RPMI7951 (cell line): ENCODE results near the gene PHF1. TPM values are rescaled to one million over a fixed set of nuclear protein-coding genes. Genes with fewer than 3 reads are reported as not detected.

Experiments
- DNase-seq: peaks from one replicate; pipeline ENCODE4 v3.0.0-alpha.2; 2012; ENCODE audit warnings: low read depth
- total RNA-seq: library from RNA; depleted of rRNA; stranded (reverse); fragments of >200 nt; shearing (Covaris generic); gene quantifications from 2 replicates; pipeline ENCODE4 v1.2.3, GENCODE V29; 2014

Gene PHF1
- total RNA-seq, 1 experiment from 2014 or later = 23.2 TPM

DNA sequence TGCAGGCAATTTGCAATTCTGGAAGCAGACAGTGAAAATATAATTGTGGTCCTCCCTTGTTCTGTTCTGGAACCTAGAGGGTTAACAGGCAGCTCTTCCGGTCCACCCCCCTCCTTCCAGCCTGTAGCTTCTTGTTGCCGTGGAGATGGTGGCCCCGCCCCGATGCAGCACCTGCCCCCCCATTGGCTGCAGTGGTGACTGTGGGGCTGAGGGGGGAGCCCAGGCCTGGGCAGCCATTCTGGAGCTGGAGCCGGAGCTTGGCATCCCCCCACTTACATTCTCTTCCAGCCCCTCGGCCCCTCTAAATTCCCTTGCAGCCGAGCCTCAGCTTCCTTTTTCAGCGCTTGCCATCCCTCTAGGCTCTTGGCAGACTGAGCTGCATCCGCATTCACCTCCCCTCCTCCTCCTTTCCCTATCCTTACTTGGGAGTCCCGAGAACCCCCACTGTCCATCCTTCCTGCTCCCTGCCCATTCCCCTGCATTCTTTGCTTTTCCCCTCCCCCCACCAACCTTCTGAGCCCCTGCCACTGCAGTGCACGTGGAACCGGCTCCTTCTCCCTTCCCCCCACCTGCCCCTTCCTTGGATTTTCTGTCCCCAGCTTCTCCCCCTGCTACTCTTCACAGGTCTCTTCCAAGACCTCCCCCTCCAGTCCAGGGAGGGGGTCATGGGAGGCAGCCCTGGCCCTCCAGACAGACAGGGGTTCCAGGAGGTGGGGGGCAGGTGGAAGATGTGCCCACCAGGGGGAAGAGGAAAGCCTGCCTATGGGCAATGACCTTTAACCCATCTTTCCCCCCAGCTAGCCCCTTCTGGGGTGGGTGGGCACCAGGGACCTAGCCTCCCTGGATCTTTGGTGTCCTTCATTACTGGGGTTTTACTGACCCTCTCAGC lies 20.4 kb downstream of the PHF1 start:
- peak; percentile 34 for DNase-seq

DNA sequence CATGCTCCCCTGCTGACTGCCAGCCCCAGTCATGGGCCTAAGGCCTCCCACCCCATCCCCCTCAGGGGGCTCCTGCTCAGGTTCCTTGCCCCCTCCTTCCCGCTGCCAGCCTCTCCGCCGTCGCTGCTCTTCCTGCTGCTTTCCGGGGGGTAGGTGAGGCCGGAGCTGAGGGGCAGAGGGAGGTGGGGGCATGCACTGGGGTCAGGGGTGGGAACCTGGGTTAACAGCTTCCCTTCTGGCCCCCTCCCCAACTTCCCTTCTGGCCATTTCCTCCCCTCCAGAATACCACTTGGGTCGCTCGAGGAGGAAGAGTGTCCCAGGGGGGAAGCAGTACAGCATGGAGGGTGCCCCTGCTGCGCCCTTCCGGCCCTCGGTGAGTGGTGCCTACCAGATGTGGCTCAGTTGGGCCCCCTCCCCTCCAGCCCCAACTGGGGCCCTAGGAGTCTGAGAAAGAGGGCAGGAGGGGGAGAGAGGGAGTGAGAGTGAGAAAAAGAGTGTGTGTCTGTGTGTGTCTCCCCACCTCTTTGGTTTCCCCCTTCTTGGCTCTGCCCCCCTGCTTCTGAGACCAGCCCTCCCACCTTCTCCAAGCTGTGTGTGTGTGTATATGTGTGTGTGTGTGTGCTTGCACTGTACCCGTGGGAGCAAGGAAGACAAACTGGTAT lies 21.2 kb downstream of the PHF1 start:
- no peak for DNase-seq

DNA sequence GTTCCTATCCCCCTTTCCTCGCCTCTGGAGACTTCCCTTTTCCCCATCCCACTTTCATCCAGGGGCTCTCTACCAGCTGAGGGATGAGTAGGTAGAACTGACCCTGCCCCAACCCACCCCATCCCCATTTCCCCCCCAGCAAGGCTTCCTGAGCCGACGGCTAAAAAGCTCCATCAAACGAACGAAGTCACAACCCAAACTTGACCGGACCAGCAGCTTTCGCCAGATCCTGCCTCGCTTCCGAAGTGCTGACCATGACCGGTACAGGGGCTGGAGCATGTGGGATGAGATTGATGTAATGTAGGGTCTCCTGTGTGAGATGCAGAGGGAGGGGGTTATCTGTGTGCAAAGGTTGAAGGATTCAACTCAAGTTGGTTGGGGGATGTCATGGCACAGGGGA lies 21.7 kb downstream of the PHF1 start:
- no peak for DNase-seq

DNA sequence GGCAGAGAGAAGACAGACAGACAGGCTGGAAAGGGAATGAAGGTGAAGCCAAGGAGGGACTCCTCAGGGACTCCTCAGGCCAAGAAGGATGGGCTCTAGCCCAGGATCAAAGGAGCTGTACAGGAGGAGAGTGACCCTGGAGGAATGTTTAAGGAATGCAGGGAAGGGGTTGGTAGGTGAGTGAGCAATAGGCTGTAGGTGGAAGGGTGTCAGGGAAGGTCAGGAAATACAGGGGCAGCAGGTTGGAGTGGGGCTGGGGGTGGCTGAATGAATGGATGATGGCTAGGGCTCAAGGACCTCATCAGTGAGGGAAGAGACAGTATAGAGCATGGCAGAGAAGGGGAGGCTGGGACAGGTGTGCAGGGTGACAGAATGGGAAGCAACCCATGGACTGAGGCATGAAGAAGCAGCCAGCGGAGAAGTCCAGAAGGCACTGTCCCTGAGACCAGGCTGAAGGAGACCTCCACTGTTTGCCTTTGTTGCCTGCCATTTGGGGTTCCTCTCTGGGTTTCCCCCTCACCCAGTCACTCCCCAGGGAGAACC lies 22.3 kb downstream of the PHF1 start:
- DNase-seq = no peak

DNA sequence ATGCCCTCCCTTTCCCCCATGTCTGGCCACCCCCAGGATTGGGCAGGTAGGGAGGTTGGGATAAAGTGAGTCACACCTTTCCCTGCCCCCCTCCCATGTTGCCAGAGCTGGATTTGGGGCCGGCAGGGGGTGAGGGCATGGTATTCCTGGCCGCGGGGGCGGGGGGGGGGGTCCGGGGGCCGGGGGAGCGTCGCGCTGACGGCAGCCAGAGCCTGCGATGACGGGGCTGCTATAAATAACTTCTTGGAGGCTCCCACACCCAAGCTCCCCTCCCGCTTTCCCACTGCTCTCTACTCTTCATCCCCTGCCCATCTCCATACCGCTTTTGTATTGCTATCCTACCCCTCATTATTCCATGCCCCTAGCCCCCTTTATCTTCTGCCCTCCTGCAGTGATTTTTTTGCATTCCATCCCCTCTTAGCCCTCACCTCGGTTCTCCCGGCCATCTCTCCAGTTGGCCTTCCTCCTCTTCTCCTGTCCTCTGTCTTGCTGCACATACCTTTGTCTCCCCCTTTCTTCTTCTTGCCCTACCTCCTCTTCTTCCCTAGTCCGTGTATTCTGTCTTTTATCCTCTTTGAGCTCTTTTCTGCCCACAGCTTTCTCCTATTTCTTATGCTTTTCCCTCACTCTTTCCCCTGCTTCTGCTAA lies 22.9 kb downstream of the PHF1 start:
- DNase-seq = no peak

DNA sequence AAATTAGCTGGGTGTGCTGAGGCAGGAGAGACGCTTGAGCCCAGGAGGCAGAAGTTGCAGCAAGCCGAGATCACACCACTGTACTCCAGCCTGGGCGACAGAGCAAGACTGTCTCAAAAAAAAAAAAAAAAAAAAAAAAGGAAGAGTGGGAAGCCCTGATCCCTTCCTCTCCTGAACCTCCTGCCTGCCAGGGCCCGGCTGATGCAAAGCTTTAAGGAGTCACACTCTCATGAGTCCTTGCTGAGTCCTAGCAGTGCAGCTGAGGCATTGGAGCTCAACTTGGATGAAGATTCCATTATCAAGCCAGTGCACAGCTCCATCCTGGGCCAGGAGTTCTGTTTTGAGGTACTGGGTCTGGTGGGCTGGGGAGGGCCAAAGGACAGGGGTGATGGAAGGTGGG lies 24.1 kb downstream of the PHF1 start:
- DNase-seq = no peak

DNA sequence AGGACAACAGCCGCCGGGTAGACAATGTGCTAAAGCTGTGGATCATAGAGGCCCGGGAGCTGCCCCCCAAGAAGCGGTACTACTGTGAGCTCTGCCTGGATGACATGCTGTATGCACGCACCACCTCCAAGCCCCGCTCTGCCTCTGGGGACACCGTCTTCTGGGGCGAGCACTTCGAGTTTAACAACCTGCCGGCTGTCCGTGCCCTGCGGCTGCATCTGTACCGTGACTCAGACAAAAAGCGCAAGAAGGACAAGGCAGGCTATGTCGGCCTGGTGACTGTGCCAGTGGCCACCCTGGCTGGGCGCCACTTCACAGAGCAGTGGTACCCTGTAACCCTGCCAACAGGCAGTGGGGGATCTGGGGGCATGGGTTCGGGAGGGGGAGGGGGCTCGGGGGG lies 26.9 kb downstream of the PHF1 start:
- DNase-seq = no peak

DNA sequence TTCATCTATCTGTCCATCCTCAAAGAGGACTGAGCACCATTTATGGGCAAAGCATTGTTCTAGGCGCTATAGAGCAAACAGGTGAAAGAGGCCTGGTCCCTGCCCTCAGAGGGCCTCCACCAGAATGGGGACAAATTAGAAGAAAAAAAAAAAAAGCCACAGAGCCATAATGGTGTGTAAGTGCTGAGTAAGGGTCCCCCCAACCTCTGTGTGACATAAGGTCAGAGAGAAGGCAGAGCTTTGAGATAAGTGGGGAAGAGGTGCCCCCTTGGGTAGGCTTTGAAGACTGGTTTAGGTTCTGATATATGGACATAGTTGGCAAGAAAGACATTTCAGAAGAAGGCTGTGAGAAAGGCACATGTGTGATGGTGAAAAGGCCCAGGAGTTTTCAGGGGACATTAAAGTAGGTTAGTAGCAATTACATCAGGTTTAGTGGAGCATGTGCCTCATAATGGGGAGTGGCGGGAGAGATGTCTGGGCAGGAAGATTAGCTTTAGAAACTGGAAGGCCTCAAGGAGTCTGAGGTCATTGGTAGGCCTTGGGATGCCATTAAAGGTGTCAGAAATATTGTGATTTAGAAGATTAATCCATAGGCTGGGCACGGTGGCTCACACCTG lies 28.3 kb downstream of the PHF1 start:
- DNase-seq = no peak

DNA sequence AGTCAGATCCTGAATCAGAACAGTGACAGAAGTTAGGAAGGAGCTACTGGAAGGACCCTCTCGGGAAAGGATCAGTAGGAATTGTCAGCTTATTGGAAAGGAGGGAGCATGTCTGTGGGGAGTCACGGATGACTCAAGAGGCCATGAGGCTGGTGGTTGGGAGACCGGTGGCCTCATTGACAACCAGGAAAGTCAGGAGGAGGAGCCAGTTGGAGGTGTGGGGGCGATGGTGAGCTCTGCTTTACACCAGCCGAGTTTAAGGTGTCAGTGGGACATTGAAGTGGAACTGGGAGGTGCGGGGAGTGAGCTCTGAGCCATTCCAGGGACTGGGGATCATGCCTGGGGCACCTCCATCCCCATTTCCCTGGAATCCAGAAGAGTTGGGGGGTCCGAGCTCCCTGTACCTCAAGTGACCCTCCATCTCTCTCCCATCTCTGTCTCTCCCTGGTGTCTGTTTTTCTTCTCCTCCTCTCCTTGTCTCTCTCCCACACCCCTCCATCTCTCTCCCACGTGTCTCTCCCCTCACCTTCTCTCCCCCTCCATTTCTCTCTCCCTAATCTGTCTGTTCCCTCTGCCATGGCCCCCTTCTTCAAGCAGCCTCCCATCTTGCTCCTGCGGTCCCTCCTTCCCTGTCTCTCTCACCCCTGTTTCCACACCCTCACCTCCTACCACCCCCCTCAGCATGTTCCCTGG lies 29.3 kb downstream of the PHF1 start:
- DNase-seq = no peak

DNA sequence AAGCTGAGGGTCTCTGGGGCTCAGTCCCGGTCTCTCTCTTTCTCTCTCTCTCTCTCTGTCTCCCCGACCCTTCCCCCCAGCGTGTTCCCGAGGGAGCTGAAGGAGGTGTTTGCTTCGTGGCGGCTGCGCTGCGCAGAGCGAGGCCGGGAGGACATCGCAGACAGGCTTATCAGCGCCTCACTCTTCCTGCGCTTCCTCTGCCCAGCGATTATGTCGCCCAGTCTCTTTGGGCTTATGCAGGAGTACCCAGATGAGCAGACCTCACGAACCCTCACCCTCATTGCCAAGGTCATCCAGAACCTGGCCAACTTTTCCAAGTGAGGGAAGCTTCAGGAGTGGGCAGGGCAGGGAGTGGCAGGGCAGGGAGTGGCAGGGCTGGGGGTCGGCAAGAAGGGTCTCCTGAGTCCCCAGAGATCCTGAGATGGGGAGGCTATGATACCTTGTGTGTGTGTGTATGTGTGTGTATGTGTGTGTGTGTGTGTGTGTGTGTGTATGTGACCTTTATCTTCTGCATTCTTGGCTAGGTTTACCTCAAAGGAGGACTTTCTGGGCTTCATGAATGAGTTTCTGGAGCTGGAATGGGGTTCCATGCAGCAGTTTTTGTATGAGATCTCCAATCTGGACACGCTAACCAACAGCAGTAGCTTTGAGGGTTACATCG lies 30.0 kb downstream of the PHF1 start:
- no peak for DNase-seq

DNA sequence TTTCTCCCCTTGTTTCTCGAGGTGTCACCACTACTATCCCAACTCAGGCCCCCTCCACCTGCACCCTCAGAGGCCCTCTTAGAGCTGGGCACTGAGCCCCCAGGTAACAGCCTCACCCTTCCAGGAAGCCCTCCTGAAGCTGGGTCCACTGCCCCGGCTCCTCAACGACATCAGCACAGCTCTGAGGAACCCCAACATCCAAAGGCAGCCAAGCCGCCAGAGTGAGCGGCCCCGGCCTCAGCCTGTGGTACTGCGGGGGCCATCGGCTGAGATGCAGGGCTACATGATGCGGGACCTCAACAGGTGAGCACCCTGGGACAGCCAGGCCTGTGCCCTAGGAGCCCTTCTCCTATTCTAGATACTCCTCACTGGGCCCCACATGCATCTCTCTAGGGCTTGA lies 30.6 kb downstream of the PHF1 start:
- no peak for DNase-seq

DNA sequence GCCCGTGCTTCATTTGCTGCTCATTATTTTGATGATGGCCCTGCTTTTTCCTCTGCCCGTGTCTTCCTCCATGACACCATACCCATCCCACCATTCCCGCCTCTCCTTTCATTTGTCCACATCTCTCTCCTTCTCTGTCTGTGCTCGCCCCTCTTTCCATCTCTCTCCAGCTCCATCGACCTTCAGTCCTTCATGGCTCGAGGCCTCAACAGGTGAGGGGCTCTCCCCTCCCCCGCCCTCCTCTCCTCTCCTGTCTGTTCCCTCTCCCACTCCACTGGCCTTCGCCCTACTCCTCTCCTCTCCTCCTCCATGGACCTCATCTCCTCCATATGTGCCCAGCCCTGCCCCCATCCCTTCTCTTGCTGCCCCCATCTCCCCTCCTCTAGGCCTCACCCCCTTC lies 31.5 kb downstream of the PHF1 start:
- DNase-seq = no peak

DNA sequence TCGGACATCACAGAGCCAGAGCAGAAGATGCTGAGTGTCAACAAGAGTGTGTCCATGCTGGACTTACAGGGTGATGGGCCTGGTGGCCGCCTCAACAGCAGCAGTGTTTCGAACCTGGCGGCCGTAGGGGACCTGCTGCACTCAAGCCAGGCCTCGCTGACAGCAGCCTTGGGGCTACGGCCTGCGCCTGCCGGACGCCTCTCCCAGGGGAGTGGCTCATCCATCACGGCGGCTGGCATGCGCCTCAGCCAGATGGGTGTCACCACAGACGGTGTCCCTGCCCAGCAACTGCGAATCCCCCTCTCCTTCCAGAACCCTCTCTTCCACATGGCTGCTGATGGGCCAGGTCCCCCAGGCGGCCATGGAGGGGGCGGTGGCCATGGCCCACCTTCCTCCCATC lies 32.2 kb downstream of the PHF1 start:
- DNase-seq = no peak

DNA sequence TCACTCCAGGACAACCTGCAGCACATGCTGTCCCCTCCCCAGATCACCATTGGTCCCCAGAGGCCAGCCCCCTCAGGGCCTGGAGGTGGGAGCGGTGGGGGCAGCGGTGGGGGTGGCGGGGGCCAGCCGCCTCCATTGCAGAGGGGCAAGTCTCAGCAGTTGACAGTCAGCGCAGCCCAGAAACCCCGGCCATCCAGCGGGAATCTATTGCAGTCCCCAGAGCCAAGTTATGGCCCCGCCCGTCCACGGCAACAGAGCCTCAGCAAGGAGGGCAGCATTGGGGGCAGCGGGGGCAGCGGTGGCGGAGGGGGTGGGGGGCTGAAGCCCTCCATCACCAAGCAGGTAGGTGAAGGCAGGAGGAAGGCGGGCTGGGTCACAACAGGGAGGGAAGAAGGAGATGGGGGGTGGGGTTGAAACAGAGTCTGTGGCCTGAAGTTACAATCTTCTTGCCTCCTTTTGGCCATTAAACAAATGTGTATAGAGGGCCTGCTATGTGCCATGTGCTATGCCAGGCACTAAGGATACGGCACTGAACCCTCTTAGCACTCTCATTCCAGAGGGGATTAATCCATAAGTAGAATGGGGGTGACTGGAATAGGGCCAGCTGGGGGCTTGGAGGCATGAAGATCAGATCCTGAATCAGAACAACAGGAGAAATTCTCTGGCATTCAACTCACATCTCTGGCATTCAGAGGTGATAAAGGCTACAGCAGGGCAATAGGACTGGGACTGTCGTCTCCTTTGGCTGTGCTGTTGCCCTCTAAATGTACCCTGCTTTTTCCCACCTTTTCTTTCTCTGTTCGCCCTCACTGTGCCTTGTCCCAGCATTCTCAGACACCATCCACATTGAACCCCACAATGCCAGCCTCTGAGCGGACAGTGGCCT lies 33.0 kb downstream of the PHF1 start:
- no peak for DNase-seq

DNA sequence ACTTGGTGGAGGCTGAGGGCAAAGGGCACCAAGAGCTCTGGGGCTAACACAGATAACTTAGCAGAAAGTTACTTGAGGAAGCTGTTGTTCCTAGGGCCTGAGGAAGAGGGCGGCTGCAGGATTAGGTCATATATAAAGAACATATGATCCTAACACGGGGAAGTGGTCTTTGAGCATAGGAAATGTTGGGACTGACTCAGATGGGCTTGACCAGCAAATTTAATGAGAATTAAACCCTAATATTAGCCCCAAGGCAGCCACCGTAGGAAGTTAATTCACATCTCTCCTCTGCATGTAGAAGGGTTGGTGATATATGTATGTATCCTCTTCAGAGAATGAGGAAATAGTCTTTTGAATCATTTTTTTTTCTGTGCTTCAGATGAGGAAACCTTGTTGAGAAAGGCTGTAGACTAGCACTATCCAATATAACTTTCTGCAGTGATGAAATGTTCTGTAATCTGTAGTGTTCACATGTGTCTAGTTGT lies 34.3 kb downstream of the PHF1 start:
- no peak for DNase-seq

DNA sequence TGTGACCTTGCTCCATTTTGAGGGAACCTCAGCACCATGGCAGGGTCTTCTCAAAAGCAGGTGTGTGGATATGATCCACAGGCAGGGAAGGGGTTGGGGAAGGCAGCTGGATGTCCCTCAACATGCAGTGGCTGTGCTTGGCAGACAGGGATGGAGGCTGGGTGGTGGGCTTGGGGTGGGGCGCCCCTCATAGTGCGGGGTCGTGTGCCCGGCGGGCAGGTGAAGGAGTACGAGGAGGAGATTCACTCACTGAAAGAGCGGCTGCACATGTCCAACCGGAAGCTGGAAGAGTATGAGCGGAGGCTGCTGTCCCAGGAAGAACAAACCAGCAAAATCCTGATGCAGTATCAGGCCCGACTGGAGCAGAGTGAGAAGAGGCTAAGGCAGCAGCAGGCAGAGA lies 35.5 kb downstream of the PHF1 start:
- DNase-seq = no peak

DNA sequence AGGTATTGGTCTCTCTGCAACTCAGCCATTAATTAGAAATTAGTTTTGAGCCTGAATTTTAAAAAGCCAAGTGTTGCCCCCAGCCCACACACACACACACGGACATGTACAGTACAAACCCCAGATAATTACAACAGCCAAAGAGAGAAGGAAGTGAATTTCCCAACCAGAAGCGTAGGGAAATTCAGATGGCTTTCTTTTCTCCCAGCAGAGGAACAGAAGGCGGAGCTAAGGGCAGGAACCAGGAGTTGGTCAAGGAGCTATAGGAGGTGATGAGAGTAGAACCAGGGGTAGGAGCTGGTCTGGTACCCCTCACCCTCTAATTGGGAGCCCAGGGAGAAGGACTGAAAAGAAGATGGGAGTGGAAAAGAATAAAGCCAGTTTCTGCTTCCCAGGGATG lies 39.6 kb downstream of the PHF1 start:
- DNase-seq = no peak

DNA sequence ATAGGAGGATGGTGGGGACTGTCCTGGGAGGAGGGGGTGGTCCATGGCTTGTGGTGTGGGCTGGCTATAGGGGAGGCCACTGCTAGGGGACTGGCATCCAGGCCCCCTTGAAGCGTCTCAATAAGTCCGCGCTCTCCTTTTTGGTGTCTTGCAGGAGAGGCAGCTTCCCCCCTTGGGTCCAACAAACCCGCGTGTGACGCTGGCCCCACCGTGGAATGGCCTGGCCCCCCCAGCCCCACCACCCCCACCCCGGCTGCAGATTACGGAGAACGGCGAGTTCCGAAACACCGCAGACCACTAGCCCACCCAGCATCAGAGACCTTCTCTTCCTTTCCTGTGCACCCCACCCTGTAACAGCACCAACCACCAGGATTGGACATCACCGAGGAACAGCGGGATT lies 40.8 kb downstream of the PHF1 start:
- no peak for DNase-seq

DNA sequence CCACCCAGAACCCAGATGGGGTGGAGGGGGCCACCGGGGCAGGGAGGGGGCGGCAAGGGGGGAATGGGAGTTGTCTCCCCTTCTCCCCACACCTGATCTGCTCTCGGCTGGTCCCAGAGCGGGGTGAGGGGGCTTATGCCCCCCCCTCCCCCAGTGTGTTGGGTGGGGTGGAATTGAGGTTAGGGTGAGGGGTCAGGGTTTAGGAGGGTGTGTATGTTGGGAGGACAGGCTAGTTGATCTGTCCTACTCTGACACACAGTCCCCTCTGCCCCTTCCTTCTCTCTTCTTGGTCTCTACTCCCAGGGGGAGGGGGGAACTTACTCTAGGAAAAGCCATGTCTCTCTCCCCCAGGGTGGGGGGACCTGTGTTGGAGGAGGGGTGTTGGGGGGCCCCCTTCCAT lies 41.7 kb downstream of the PHF1 start:
- DNase-seq = no peak
